Thyroid gland (tissue), 4 donors: ENCODE results near the gene PADI3.

Source experiments
- POLR2A ChIP-seq, 2 donors: fragments of 450-650 bp; IDR thresholded peaks; one replicate each; pipeline ENCODE4 v1.6.1; 2017; ENCODE audit warnings: antibody characterized with exemption in 2 of 2, mild to moderate bottlenecking in 2 of 2, moderate library complexity in 1 of 2
- TF ChIP-seq, protein P1 (sequence below), 6 experiments: fragments of 200-600 bp in 3 of 6; fragments of 450-650 bp in 3 of 6; sonication (generic) in 3 of 6; IDR thresholded peaks; one replicate each; pipeline ENCODE4 v1.5.1; 2016 to 2019; ENCODE audit warnings: antibody characterized with exemption in 6 of 6, mild to moderate bottlenecking in 2 of 6, inconsistent platforms in 1 of 6, moderate library complexity in 1 of 6

DNA sequence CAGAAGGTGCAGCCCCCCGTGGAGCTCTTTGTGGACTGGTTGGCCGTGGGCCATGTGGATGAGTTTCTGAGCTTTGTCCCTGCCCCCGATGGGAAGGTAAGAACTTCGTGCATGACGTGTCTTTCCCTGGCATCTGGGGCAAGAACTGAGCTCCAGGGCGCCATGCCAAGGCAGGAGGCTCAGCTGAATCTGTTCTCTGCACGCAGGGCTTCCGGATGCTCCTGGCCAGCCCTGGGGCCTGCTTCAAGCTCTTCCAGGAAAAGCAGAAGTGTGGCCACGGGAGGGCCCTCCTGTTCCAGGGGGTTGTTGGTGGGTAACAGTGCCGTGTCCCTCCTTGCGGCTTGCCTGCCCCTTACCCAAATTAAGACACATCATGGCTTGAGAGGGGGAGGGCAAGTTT is 27.7 kb downstream of the PADI3 start:
- TF ChIP-seq, protein P1, sequence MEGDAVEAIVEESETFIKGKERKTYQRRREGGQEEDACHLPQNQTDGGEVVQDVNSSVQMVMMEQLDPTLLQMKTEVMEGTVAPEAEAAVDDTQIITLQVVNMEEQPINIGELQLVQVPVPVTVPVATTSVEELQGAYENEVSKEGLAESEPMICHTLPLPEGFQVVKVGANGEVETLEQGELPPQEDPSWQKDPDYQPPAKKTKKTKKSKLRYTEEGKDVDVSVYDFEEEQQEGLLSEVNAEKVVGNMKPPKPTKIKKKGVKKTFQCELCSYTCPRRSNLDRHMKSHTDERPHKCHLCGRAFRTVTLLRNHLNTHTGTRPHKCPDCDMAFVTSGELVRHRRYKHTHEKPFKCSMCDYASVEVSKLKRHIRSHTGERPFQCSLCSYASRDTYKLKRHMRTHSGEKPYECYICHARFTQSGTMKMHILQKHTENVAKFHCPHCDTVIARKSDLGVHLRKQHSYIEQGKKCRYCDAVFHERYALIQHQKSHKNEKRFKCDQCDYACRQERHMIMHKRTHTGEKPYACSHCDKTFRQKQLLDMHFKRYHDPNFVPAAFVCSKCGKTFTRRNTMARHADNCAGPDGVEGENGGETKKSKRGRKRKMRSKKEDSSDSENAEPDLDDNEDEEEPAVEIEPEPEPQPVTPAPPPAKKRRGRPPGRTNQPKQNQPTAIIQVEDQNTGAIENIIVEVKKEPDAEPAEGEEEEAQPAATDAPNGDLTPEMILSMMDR (IDR thresholded peaks at IDR 0.05) = no peak
- no peak for TF ChIP-seq POLR2A (IDR thresholded peaks at IDR 0.05)
